Pons (tissue), 1 donor: ENCODE results near the gene ERP44.
"Not testable (repeated sequence)": the region's sequence is repeated elsewhere in the genome, so short reads cannot be mapped to it uniquely, and the experiment has no call there.

ENCODE experiments used
- DNase-seq: peaks from one replicate; pipeline ENCODE4 v3.0.0-alpha.2; 2016; ENCODE audit warnings: low spot score

The ERP44 gene

DNA sequence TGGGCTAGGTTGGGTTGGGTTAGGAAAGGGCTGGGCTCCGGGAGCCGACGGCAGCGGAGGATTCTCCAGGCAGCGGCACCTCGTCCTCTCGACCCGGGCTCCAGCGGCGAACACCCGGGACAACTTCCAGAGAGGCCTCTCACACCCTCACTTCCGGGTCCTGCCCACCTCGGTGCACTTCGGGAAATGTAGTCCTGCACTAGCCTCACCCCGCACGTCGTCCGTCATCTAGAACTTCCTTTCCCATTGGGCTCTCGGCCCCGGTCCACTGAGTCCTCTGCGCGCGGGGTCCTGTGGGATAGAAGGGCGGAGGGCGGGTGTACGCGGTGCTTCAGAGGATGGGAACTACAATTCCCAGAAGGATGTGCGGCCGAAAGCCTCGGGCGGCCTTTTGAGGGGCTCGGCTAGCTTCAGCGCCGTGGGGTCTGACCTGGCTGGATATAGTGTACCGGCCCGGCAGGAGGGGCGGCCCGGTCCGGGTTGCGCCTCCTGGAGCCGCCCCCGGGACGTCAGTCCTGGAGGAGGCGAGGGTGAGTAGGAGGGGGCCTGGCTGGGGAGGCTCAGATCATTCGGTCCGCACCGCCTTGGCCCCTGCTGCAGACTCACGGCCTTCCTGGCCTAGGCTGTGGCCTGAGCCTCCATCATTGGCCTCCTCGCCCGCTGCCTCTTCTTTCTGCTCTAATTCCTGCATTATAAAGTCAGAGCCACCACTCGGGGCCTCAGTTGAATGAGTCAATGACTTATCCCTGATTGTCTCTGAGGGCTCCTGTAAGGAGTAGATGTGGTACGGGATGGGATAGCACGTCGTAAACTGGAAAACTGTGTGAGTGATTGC is at the start of gene ERP44, which contains the start of gene INVS:
Gene ERP44 (minus strand): TSS at position 114 of the 835 bp plus-strand sequence. CDS start 160 bp downstream, outside the sequence.
Gene INVS (plus strand): TSS at position 357 of the 835 bp plus-strand sequence. CDS start 5,279 bp downstream, outside the sequence.
- peak; percentile 100 for DNase-seq

DNA sequence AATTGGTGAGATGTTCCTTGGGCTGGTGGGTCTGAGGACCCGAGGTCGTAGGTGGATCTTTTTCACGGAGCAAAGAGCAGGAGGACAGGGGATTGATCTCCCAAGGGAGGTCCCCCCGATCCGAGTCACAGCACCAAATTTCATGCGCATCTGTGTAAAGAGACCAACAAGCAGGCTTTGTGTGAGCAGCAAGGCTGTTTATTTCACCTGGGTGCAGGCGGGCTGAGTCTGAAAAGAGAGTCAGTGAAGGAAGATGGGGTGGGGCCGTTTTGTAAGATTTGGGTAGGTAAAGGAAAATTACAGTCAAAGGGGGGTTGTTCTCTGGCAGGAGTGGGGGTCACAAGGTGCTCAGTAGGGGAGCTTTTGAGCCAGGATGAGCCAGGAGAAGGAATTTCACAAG is 47.2 kb upstream of the ERP44 start:
- not testable (repeated sequence) for DNase-seq

DNA sequence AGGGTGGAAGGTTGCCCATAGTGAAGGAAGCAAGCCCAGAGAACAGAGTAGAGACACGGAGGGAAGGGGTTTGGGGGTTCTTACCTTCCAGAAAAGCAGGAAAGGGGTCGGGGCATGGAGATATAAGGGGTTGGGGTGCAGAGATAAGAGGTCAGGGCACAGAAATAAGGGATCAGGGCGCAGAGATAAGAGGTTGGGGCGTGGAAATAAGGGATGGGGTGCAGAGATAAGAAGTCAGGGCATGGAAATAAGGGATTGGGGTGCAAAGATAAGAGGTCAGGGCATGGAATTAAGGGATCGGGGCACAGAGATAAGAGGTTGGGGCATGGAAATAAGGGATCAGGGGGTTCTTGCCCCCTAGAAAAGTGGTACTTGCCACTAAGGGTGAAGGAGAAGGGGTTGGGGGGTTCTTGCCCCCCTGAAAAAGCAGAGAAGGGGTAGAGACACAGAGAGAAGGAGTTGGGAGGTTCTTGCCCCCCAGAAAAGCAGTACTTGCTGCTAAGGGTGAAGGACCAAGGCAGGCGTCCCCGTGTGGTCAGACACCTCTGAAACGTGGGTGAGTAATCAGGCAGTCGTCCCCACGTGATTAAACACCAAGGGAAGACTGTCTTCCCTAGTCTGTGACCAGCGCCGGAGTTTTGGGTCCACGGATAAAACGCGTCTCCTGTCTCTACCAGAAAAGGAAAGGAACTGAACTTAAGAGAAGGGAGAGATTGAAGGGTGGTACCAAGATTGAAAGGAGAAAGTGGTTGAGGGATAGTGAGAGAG is 46.6 kb upstream of the ERP44 start:
- DNase-seq, result not testable (repeated sequence)

DNA sequence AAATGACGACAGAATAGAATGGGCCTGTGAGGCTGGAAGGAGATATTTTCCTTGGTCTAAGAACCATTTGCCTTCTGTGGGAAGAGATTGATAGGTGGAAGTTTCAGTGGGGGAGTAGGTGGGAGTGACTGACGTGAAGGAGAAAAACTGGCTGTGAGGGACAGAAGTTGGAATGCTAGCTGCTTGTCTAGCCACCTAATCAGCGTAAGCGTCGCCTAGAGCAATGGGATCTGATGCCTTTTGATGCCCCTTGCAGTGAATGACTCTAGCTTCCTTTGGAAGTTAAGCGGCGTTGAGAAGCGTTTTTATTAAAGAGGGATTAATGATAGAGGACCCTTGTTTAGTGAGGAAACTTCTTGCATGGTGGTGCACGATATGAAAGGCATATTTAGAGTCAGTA is 43.1 kb upstream of the ERP44 start:
- DNase-seq, result not testable (repeated sequence)

DNA sequence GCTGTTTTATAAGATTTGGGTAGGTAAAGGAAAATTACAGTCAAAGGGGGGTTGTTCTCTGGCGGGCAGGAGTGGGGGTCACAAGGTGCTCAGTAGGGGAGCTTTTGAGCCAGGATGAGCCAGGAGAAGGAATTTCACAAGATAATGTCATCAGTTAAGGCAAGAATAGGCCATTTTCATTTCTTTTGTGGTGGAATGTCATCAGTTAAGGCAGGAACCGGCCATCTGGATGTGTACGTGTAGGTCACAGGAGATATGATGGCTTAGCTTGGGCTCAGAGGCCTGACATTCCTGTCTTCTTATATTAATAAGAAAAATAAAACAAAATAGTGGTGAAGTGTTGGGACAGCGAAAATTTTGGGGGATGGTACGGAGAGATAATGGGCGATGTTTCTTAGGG is 41.5 kb upstream of the ERP44 start:
- DNase-seq, result not testable (repeated sequence)

DNA sequence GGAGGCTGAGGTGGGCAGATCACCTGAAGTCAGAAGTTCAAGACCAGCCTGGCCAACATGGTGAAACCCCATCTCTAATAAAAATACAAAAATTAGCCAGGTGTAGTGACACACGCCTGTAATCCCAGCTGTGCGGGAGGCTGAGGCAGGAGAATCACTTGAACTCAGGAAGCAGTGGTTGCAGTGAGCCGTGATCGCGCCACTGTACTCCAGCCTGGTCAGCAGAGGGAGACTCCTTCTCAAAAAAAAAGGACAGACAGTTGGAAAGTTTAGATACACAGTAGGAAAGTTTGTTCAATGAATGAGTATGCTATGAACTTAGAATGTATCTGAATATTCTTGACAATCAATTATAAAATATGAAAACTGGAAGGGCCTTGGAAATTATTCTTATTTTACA is 38.0 kb upstream of the ERP44 start:
- not testable (repeated sequence) for DNase-seq

DNA sequence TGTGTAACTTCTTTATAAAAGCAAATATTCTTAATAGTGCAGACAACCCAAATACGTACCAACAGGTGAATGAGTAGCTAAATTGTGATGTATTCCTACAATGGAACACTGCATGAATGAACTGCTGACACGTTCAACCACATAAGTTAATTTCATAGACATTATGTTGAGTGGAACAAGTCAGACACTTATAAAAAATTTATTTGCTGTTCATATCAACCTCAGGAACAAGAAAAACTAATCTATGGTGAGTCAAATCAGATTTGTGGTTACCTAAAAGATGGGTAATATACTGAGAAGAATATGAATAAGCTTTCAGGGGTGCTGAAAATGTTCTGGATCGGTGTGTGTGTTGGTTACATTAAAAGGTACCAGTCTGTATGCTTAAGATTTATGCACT is 35.9 kb upstream of the ERP44 start:
- DNase-seq, result no peak

DNA sequence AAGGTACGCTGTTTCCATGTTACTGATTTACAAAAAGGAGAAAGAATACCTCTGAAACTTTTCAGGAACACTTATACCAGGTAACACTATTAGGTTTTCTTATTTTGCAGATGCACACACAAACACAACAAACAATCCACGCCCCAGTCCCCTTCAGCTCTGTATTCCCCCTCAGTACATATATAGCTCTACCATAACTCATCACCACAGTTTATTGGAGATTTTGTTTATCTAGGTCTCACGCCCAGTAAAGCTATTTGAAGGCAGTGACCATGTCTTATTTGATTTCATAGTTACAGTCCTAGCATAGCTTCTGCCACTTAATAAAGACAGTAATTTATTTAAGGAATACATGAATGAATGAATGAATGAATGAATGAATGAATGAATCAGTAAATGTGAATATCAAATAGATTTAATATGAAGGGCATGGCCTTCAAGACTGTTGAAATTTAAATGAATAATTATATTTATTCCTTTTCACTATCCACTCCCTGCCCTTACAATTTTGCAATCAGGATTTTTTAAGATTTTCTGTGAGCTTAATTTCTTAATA is 33.2 kb upstream of the ERP44 start:
- no peak for DNase-seq

DNA sequence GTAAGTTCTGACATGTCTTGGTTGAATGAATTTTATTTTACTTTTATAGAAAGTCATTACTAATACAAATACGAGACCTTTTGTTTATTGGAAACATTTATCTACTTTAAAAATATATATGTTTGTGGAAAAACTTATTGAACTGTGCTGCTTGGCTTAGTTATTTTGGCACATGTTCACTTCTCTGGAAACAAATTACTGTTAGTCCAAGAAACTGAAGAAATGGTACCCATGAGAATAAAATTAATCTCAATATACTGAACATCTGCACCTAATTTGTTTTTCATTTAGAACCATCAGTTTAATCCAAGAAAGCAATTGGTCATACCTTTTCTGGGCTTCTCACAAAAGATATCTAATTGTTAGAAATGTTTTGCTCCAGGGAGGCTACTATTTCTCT is 32.4 kb upstream of the ERP44 start:
- DNase-seq, result no peak

DNA sequence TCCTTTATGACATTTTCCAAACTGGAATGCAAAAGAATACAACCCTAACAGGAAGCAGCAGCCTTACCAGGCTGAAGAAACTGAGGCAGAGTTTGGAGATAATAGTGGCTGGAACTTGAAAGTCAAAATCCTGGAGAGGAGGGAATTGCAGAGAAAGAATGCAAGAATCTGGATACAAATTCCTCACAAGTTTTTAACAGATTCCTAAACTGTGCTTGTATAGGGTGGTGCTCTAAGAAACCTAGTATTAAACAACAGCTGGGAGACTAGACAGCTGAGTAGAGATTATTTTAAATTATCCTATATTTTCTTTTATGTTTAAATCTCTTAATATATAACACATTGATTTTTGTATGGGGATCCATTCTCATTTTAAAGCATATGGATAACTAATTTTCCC is 31.0 kb upstream of the ERP44 start:
- no peak for DNase-seq

DNA sequence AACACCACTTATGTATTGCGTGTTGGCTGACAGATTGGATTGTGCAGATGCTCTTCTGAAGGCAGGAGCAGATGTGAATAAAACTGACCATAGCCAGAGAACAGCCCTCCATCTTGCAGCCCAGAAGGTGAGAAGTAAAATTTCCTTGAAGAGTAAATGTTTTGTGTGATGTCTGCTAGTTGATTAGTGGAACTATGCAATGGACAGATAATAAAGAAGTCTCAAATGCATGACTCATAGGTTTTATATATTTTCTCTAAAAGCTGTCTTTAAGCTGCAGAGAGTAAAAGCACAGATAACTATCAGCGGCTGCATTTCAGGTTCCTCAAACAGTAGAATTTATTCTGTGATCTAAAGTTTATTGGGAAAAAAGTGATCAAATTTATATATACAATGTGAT is 27.6 kb upstream of the ERP44 start:
- DNase-seq, result no peak

DNA sequence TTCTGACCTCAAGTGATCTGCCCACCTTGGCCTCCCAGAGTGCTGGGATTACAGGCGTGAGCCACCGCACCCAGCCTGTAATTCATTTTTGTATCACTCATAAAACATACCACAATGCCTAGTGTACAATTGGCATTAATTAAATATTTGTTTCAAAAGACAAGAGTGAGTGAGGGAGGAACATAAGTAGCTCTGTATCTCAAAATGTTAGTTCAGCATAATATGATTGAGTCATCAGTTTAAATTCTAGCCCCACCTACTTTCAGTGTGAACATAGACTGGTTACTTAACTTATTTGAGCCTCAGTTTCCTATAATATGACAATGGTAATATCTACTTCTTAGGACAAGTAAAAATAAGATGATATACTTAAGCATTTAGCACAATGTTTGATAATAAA is 27.1 kb upstream of the ERP44 start:
- no peak for DNase-seq

DNA sequence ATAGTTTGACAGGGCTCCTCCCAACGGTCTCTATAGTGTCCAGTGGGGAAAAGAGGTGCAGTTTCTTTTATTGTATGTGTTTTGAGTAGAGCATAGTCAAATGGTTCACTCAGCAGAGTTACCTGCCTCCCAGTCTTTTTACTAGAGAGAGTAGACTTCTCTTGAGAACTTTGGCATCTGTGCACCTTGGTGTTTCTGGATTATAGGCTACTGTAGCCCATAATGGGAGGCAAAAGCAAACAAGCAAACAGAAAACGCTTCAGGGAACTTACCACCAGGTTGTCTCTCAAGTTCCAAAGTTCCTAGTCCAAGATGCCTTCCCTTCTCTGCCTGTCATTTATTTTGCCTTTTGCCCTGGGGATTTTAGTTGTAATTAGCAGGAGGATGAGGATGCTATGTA is 26.4 kb upstream of the ERP44 start:
- no peak for DNase-seq

DNA sequence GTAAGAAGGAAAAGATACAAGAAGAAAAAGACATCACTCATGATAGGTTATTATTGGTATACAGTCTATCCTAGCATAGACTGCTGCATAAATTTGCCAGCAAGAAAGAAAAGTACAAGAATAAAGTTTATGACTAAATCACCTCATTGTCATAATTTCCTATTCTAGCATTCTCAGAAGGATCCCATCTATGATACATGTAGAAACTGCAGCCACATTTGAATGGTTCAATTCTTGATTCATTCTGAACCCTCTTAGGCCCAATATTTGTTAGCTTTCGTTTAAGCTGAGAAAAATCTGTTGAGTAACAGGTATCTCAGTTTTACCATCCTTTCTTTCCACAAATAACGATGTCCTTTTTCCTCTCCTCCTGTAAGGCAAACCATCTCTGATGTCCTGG is 21.5 kb upstream of the ERP44 start:
- no peak for DNase-seq

DNA sequence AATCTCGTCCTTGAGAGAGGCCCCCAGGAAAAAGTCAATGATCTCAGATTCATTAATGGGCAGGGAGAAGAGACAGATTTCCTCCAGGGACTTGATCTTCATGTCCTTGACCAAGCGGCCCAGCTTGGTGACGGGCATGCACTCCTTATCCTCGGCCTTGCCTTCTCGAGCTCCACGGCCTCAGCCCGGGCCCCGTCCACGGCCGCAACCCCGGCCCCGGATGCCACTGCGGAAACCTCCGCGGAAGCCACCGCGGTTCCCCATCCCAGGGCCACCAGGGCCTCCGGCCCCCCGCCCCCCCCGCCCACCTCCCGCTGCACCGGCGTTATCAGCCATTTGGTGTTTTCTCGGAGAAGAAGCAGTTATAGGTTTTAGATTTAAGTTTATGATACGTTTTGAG is 18.5 kb upstream of the ERP44 start:
- no peak for DNase-seq

DNA sequence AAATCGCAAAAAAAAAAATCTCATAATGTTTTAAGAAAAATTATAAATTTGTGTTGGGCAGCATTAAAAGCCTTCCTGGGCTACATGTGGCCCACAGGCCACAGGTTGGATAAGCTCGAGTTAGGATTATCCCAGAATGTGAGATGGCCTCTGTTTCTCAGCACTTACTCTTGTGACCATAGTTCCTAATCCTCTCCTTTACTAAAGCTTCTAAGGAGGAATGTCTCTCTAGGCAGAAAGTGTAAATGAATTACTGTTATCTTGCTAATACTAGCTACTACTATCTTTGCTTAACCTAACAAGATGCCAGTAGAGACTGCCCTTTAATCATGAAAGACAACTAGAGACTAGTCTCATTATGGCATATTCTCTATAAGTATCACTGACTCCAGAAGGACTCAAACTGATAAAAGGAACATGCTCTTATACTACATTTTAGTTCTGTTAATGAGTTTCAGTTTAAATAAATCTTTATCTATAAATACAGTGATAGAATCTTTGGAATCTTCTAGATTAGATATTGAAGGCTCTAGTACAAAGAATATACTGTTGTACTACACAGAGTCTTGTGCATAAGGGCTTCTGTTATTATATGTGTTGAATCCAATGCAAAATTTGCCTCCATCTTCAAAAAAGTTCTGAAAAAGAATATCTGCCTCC is 14.0 kb upstream of the ERP44 start:
- no peak for DNase-seq

DNA sequence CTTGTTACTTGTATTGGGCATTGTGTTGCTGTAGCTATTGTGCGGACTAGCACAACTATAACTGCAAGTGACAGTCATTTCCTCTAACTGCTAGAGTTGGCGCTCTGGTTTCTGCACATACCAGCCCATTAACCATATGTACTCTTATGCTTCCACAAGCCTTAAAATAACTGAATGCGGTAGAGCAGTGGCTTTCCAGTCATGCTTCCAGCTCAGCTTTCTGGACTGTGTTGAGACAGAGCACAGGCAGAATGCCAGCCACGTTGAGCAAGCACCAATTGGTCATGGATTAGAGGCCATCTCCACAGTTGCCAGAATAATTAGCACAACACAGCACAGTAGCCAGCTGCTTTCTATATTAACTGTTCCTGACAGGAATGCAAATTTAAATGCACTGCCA is 12.4 kb upstream of the ERP44 start:
- peak; percentile 89 for DNase-seq

DNA sequence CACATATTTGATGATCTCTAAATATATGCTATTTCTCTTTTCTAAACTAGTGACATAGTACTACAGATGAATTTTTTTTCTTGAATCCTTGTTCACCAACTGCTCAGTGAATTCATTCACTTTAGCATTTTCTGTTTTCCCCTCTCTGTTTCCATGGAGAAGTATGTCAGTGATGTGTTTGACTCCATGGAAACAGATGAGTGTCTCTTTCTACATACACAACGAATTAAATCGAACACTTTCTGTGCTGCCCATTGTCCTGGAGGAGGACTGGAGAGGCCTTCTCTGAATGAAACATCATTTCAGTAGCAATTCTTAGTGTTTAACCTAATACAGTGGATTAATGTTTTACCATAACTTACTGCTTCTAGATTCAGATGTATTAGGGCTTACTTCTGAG is 9.8 kb upstream of the ERP44 start:
- no peak for DNase-seq

DNA sequence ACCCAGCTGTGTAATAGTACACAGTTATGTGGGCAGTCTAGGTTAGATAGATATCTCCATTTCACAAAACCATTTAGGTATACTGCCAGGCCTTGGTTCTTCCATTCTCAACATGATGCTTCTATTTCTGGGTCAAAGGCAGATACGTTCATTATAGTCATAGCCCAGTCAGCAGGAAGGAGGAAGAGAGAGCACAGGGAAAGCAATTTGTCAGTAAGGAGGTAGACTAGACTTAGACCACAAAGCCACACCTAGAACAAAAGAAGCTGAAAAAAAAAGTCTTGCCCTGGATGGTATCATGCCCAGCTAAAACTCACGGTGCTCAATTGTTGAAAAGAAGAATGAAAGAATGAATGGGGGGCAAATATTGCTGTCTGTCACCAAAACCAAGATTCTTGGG is 7.8 kb upstream of the ERP44 start:
- no peak for DNase-seq

DNA sequence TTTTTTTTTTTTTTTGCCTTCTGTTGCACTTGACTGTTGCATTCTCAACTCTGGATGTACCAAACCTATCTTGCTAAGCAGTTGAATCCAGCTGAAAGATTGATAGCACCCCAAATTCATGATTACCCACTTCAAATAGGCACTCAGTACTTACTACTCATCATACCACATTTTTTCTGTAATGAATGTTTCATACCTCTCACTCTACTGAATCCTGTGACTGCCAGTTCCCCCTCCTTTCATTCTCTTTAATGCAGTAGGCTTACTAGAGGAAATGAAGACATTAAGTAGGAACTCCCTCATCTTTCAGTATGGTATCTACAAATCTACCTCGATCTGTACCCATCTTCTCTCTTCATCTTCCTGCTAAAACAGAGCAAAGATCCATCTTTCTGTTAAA is 7.1 kb upstream of the ERP44 start:
- DNase-seq, result no peak

DNA sequence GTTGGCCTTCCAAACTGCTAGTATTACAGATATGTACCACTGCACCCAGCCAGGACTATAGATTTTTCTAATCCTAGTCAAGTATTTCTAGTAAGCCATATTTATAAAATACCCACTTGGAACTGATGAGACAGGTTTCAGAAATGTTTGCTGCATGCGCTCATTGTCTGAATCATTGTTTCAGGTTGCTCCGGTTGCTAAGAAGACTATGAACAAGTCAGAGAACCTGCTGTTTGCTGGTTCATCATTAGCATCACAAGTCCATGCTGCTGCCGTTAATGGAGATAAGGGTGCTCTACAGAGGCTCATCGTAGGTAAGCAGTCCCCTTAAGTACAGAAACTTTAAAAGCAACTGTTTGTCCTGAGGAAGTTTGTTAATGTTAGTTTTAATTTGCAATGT is 5.5 kb upstream of the ERP44 start:
- DNase-seq, result no peak

DNA sequence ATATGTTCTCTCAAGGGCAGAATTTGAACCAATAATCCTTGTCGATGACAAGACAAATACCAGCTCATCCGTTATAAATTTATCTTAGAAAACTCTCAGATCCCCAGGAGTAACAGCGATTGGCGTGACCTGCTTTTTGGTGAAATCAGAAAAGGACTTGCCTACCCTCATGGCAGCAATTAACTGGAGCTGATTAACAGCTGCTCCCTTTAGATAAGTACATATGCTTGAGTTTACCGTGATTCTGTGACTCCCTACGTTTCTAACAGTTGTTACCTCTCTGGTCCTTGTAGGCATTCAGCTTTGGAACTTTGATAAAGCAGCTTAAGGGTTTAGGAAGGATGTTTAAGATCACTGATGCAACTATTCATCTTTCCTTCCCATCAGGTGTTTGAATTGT is 2.8 kb upstream of the ERP44 start:
- no peak for DNase-seq
